HepG2 (cell line): Measurements from ENCODE around the gene RSF1. TPM values are rescaled to one million over a fixed set of nuclear protein-coding genes. Genes with fewer than 3 reads are reported as not detected.
A peak's percentile ranks its signal among the peaks of the same experiment; 100 is the strongest.

Source experiments
- FOSL2 ChIP-seq: sonication (generic); formaldehyde crosslinking; IDR thresholded peaks from 2 replicates; pipeline ENCODE4 v1.4.0; 2020; ENCODE audit warnings: missing genetic modification reagents
- ZFAT ChIP-seq: sonication (generic); formaldehyde crosslinking; conservative IDR thresholded peaks from 2 replicates; pipeline ENCODE4 v1.8.1; 2023; ENCODE audit warnings: missing genetic modification reagents, inconsistent platforms
- ZNF318 ChIP-seq: sonication (generic); formaldehyde crosslinking; IDR thresholded peaks from 2 replicates; pipeline ENCODE4 v1.4.0; 2020; ENCODE audit warnings: mild to moderate bottlenecking, missing genetic modification reagents
- polyA plus RNA-seq, 8 experiments: library from polyadenylated mRNA; depleted of rRNA in 3 of 8; stranded (reverse) in 7 of 8; unstranded in 1 of 8; fragments of >200 nt; fragmentation: Illumina TruSeq in 4 of 8; extraction: Trizol in 4 of 8; gene quantifications; 2 replicates each; pipeline versions ENCODE4 v1.2.1 to v1.2.3, GENCODE V29; 2011 to 2016; ENCODE audit warnings: low read depth in 4 of 8, missing spikeins in 1 of 8, mixed read lengths in 1 of 8; ENCODE audit not compliant: insufficient read depth in 1 of 8
- total RNA-seq, 5 experiments: library from RNA; depleted of rRNA; stranded (reverse); fragments of >200 nt; fragmentation: Illumina TruSeq; extraction: Trizol; gene quantifications; 2 replicates each; pipeline ENCODE4 v1.2.3, GENCODE V29; 2016; ENCODE audit warnings: low read depth in 1 of 5

The RSF1 gene
- total and polyA plus RNA-seq, 2 of the 13 experiments (the other 11 are each of a cell fraction or from before 2014, with no cell fraction given): 15.5 to 33.1 TPM

- TF ChIP-seq ZNF318 (CRISPR knock-in tag) (no peak), ZFAT (CRISPR knock-in tag) (0 out of 2 replicates have a peak, but pooled peaks have one; percentile 32), FOSL2 (CRISPR knock-in tag) (no peak)
Observed at GRCh38 chr11:77642228-77642627, 178.3 kb downstream of the RSF1 start (continued).
